ENCODE results near the gene TTF2. TPM values are rescaled to one million over a fixed set of nuclear protein-coding genes. Genes with fewer than 3 reads are reported as not detected.

Gene TTF2
- total and polyA plus RNA-seq, 9 of the 15 experiments (the other 6 are each of a cell fraction or from before 2014, with no cell fraction given), result 9.4 to 71.1 (median 42.1) TPM

DNA sequence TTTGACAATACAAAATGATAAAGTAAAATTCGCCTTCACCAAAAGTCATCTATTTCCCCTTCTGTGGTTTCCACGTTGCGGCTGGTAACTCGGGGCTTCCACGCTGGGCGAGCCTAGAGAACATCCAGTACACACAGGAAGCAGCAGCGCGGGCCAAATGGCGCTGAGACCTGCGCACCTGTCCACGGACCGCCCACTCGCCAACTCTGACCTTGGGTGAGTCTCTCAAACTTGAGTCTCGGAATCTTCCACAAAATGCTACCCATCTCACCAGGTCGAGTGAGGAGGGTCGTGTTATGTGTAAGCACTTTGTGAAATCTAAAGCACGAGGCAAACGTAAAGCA lies 820 bp upstream of the TTF2 start (continued):
- TF ChIP-seq DLX4 (CRISPR knock-in tag; IDR thresholded peaks at IDR 0.05) (no peak), SMC3 (conservative IDR thresholded peaks at IDR 0.05; ENCODE audit: insufficient read depth, low read depth, low read length) (no peak), ZC3H8 (IDR thresholded peaks at IDR 0.05) (no peak), ESRRA (IDR thresholded peaks at IDR 0.05; ENCODE audit: borderline replicate concordance, low read depth) (no peak; the same call in 1 of the 2 replicates), YY1 (IDR thresholded peaks at IDR 0.05; ENCODE audit: borderline replicate concordance in 1 of 3, control insufficient read depth in 1 of 3, extremely low read depth in 1 of 3, insufficient read depth in 3 of 3, insufficient read length in 1 of 3, insufficient replicate concordance in 2 of 3, low read depth in 1 of 3, low read length in 2 of 3) (peak; percentile 41 to 92 (median 81)), IRF2 (CRISPR knock-in tag; IDR thresholded peaks at IDR 0.05) (no peak), ATF6 (CRISPR knock-in tag; IDR thresholded peaks at IDR 0.05) (peak; percentile 60; the same call in 1 of the 2 replicates), MYC (IDR thresholded peaks at IDR 0.05; ENCODE audit: low read depth, low read length) (0 out of 2 replicates have a peak, but pooled peaks have one; percentile 12), MYC (CRISPR knock-in tag; IDR thresholded peaks at IDR 0.05; ENCODE audit: borderline replicate concordance, low read depth) (0 out of 2 replicates have a peak, but pooled peaks have one; percentile 89), TCF3 (CRISPR knock-in tag; IDR thresholded peaks at IDR 0.05) (0 out of 2 replicates have a peak, but pooled peaks have one; percentile 3), SMARCC2 (IDR thresholded peaks at IDR 0.05; ENCODE audit: low read depth) (no peak), ZBTB7A (IDR thresholded peaks at IDR 0.05; ENCODE audit: borderline replicate concordance, control insufficient read depth, low read depth, low read length) (no peak), ZFP1 (CRISPR knock-in tag; IDR thresholded peaks at IDR 0.05) (no peak), BCOR (IDR thresholded peaks at IDR 0.05) (no peak), TEAD2 (tag; IDR thresholded peaks at IDR 0.05) (no peak), ZNF146 (CRISPR knock-in tag; IDR thresholded peaks at IDR 0.05; ENCODE audit: unreplicated experiment) (no peak), PRDM10 (IDR thresholded peaks at IDR 0.05; ENCODE audit: partially characterized antibody) (peak; percentile 52), E2F5 (CRISPR knock-in tag; IDR thresholded peaks at IDR 0.05) (no peak), ZBTB8A (IDR thresholded peaks at IDR 0.05; ENCODE audit: partially characterized antibody) (no peak)
- TF ChIP-seq, protein P1, sequence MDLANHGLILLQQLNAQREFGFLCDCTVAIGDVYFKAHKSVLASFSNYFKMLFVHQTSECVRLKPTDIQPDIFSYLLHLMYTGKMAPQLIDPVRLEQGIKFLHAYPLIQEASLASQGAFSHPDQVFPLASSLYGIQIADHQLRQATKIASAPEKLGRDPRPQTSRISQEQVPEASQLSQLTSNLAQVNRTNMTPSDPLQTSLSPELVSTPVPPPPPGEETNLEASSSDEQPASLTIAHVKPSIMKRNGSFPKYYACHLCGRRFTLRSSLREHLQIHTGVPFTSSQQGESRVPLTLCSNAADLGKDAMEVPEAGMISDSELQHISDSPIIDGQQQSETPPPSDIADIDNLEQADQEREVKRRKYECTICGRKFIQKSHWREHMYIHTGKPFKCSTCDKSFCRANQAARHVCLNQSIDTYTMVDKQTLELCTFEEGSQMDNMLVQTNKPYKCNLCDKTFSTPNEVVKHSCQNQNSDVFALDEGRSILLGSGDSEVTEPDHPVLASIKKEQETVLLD (IDR thresholded peaks at IDR 0.05), result peak; percentile 68; the same call in 1 of the 2 replicates

Measured in K562 (cell line).